NCI-H510A treated with DMSO at 0.1 percent for 48 hours (cell line): Measurements from ENCODE around the gene GGA3.
"Not testable (repeated sequence)": the region's sequence is repeated elsewhere in the genome, so short reads cannot be mapped to it uniquely, and the experiment has no call there.

Experiments used
- DNase-seq: peaks from one replicate; lab custom pipeline; 2025; lab: John Stamatoyannopoulos, UW

The GGA3 gene

GRCh38 chr17:75271955-75272847 lies 10.8 kb upstream of the GGA3 start:
- DNase-seq: no peak

DNA sequence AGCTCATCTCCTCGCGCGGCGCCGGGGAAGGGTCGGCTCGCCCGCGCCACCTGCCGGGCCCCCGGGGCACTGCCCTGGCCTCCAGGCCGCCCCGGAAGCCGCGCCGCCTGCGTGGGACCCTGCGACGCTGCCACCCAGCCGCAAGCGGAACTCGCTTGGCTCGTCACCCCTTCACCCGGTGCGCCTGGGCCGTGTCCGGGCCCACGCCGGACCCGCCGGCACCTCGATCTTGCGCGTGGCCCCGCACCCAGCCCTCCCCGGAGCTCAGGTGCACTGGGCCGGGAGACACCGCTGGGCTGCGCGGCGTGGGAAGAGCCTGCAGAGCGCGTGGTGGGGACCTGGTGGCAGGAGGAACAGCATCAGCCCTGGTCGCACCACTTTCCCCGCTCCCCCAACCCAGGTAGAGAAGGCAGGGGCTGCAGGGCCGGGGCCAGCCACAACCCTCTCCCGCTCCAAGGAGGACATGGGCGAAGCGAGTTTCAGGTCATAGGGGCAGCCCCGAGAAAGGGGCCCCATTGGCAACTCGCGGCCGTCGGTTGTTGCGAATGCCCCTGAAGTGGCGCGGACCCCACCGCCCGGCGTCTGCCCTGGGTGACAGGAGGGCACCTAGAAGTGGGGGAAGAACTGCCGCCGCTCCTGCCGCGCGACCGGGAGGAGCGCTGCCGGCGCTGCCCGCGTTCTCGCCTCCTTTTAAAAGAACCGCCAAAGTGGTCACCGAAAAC lies 10.0 kb upstream of the GGA3 start:
- DNase-seq: peak; percentile 60

DNA sequence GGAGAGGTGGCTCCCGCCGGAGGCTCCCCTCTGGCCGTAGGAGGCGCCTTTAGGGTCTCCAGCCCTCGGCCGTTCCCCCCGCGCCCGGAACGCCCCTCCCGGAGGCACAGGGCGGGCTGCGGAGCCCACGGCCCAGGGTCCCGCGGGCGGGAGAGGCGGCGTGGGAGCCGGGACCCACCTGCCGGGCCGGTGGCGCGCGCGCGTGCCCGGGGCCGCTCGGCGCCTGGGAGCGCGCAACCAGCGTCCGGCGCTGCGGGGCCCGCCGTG lies 9.5 kb upstream of the GGA3 start, which contains the start of gene MIF4GD:
Gene MIF4GD, minus strand, starts transcription at position 266 of the 267 bp plus-strand sequence. CDS start 1,036 bp downstream, outside the sequence.
- no peak for DNase-seq

DNA sequence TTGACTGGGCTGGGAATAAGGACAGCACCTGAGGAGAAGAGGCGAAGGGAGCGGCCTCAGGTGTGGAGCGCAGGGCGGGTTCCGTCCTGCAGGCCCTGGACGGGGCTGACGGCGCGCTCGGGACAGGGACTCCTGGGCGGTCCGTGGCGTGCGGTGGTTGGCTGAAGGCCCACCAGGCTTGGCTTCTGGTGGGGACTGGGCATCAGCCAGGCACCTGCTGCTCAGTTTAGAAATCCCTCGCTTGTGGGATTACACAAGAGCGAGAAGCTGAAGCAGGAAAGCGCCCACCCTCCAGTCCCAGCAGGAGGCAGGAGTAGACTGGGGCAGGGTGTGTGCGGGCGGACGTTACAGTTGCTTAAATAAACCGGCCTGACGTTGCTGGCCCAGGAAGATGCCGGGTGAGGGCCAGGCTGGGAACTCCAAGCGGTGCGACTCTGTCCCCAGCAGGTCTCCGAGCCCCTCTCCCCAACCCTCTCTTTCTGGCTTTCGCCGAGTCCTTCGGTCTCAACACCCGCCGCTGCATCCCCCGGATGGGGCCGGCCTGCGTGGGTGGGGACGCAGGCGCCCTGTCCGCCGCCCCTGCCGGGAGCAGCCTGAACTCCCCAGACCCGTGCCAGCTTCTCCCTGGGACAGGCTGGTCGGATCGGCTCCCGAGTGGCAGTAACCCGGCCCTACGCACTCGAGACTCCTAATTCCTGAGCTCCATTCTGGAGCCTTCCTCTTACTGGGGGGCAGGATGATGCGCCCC lies 9.0 kb upstream of the GGA3 start:
- DNase-seq: peak; percentile 68

GRCh38 chr17:75269844-75270217 lies 8.4 kb upstream of the GGA3 start:
- DNase-seq: peak; percentile 57

DNA sequence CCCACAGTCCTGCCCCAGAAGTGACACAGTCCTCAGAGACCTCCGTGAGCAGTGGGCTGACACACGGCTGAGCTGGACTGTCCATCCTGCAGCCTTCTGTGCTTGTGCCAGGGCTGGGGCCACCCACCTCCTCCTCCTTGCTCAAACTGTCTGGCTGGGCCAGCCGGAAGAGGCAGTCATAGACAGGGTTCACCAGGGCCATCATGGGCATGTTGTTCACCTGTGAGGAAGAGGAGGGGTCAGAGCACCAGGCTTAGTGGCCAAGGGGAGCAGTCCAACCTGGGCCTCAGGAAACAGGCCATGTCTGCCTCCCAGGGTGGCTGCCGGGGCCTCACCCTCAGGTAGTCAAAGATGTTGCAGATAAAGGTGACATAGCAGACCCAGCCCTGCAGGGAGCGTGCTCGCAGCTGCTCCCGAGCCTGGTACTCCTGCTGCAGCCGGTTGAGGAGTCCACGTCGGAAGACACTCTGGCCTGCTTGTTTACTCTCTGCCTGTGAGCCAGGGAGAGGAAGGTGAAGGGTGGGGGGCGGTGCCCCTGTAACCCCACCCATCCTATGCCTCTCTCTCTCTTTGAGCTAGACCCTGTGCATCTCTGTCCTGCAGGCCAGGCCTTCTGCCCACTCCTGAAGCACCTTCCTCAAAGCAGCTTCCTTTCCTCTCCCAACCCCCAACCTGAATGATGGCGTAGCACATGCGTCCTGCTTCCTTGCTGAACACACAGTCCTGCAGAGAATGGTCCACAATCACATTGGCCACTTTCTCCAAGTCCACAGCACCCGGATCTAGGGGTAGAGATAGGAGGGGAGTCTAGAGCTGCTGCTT lies 6.2 kb upstream of the GGA3 start:
- peak; percentile 62 for DNase-seq

DNA sequence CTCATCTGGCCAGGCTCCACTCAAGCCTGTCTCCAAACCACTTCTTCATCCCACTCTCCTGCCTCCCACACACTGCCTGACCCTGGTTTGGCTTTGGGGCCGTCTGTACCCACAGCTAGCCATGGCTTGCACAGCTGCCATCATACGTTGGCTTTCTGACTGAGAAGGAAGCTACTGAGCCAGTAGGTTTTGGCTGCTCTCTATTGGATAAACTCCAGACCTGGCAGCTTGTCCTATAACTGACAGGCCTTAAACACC lies 5.7 kb upstream of the GGA3 start:
- no peak for DNase-seq

DNA sequence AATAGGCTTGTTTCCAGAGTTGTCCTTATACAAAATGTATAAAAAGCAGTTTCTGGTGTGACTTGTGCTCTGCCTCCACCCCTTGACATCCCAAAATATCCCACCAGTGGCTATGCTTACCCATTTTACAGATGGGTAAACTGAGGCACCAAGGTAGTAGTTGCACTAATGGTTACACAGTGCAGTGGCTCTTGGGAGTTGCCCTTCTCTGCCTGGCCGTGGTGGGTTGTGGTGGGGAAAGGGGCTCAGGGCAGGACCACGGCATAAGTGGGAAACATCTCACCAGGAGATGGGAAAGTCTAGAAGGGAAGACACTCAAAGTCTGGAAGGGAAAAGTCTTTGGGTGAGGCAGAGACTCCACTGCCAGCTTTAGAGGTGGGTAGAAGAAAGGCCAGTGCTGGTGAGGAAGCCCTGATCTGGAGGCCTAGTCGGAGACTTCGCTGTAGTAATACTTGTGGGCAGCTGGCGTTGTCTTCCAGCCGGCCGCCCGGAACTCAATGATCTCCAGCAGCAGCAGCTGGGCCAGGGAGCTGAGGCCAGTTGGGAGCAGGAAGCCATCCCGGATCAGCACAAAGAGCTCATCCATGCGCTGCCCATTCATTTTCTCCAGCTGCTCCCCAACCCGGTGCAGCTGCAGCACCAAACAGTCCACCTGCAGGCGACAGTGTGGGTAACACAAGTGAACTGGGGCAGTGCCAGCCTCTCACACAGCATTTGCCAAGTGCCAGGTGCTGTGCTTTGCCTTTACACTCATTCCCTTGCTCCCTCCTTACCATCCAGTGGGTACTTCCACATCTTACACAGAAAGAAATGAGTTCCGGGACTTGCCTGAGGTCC lies 5.1 kb upstream of the GGA3 start:
- DNase-seq: no peak

DNA sequence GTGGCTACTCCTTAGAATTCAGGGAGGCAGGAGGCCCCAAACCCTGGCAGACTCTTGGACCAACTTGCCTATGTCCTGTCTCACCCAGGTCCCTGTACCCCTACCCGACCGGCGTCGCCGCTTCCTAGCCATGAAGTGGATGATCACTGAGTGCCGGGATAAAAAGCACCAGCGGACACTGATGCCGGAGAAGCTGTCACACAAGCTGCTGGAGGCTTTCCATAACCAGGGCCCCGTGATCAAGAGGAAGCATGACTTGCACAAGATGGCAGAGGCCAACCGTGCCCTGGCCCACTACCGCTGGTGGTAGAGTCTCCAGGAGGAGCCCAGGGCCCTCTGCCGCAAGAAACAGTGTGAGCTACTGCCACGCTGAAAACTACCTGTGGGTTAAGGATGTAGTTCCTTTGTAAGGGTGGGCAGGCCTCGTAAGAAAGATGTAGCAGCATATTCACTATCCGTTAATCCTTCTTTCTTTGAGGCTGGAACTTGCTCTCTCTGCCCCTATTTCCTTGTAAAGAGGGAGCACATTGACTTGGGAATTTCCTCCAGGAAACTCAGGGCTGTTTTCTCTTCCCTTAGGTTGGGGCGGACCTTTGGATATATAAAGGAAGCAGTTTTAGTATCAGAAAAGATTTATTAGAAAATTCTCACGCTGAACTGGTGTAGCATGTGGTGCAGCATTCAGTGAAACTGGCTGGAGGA lies 4.4 kb upstream of the GGA3 start:
- no peak for DNase-seq

GRCh38 chr17:75263055-75263454 lies 1.6 kb upstream of the GGA3 start:
- no peak for DNase-seq

DNA sequence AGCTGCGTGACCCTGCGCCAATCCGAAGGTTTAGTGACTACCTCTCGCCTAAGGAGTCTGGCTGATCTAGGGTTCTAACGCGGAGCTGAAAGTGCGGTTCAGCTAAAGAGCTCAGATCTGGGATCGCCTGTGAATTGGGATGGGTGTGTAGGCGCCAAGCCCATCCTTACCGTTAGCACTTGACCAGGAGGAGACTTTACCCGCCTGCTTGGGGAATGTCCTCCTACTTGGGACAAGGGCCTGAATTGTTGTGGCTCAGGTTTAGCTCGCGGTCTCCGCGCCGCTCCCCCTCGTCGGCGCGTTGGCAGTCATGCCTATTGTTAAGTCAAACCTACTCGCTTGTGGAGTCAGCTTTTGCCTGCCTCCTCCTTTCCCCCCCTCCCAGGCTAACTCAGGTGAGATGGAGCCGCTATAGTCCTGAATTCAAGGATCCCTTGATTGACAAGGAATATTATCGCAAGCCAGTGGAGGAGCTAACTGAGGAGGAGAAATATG lies 753 bp upstream of the GGA3 start:
- DNase-seq: no peak

- DNase-seq: no peak
Observed at GRCh38 chr17:75260641-75261335, 618 bp downstream of the GGA3 start.

DNA sequence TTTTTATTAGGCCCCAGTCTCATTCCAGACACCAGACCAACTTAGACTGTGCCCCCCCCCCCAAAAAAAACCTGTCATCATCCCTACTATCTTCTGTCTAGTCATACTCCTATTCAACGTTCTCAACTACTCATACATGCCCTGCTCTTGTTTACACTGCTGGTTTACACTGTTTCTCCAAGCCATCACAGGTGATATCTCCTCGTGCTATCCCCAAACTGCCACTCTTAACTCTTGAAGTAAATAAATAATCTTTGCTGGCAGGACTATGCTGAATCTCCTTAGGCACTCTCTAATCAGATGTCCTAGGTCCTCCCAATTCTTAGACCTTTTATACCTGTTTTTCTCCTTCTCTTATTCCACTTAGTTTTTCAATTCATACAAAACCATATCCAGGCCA lies 4.2 kb downstream of the GGA3 start:
- not testable (repeated sequence) for DNase-seq

DNA sequence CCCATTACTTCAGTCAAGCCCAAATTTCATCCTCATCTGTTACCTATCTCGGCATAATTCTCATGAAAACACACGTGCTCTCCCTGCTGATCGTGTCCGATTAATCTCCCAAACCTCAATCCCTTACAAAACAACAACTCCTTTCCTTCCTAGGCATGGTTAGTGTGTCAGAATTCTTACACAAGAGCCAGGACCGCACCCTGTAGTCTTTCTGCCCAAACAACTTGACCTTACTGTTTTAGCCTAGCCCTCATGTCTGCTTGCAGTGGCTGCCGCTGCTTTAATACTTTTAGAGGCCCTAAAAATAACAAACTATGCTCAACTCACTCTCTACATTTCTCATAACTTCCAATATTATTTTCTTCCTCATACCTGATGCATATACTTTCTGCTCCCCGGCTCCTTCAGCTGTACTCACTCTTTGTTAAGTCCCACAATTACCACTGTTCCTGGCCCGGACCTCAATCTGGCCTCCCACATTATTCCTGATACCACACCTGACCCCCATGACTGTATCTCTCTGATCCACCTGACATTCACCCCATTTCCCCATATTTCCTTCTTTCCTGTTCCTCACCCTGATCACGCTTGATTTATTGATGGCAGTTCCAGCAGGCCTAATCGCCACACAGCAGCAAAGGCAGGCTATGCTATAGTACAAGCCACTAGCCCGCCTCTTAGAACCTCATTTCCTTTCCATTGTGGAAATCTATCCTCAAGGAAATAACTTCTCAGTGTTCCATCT lies 5.3 kb downstream of the GGA3 start:
- not testable (repeated sequence) for DNase-seq

DNA sequence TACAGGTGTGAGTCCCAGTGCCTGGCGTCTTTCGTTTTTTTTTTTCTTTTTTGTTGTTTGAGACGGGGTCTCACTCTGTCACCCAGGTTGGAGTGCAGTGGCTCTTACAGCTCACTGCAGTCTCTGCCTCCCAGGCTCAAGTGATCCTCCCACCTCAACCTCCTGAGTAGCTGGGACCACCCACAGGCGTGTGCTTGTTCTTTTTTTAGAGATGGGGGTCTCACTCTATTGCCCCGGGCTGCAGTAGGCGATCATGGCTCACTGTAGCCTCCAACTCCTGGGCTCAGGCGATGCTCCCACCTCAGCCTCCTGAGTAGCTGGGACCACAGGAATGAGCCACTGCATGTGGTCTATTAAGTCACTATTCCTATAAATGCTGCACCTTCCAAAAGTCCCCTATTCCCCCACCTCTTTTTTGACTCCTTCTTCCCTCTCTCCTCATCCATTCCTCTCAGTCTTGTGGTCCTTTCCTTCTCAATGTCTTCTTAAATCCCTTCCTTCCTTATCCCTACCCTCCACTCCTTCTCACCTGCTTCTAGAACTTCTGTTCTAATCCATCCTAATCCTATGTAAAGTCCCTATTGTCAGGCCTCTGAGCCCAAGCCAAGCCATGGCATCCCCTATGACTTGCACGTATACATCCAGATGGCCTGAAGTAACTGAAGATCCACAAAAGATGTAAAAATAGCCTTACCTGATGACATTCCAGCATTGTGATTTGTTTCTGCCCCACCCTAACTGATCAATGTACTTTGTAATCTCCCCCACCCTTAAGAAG lies 9.2 kb downstream of the GGA3 start:
- no peak for DNase-seq

- DNase-seq: no peak
Observed at GRCh38 chr17:75250009-75250471, 11.4 kb downstream of the GGA3 start.

DNA sequence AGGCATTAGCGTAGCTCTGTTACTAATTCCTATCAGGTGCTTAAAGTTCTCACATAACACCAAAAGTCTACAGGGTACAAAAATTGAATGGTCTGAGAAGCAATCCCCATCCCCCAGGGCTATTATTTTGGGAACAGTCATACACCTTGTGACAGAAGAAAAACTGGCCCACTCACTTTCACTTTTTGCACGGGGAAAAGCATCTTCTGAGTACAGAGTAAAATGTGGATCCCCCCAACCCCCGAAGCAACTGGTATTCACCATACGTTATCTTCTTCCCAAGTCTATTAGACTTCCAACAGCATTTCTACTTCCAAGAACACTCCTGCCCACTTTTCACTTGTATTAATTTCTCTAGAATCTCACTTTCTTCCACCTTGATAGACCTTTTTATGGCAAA lies 11.8 kb downstream of the GGA3 start:
- no peak for DNase-seq

GRCh38 chr17:75246404-75246803 lies 15.0 kb downstream of the GGA3 start:
- no peak for DNase-seq
